ENCODE results near the gene GH2. TPM values are rescaled to one million over a fixed set of nuclear protein-coding genes. Genes with fewer than 3 reads are reported as not detected.

Gene GH2
- total RNA-seq, 4 donors from 2014 or later = not detected

- DNase-seq (ENCODE audit: low spot score) (no peak), ATAC-seq (ENCODE audit: low FRiP score) (no peak)
- TF ChIP-seq, protein P1, sequence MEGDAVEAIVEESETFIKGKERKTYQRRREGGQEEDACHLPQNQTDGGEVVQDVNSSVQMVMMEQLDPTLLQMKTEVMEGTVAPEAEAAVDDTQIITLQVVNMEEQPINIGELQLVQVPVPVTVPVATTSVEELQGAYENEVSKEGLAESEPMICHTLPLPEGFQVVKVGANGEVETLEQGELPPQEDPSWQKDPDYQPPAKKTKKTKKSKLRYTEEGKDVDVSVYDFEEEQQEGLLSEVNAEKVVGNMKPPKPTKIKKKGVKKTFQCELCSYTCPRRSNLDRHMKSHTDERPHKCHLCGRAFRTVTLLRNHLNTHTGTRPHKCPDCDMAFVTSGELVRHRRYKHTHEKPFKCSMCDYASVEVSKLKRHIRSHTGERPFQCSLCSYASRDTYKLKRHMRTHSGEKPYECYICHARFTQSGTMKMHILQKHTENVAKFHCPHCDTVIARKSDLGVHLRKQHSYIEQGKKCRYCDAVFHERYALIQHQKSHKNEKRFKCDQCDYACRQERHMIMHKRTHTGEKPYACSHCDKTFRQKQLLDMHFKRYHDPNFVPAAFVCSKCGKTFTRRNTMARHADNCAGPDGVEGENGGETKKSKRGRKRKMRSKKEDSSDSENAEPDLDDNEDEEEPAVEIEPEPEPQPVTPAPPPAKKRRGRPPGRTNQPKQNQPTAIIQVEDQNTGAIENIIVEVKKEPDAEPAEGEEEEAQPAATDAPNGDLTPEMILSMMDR (IDR thresholded peaks at IDR 0.05) = no peak
These were observed 50.2 kb downstream of the GH2 start for GRCh38 chr17:63831505-63831904.

GRCh38 chr17:63830904-63831491, 50.7 kb downstream of the GH2 start:
- no peak for DNase-seq (ENCODE audit: low spot score)
- TF ChIP-seq, protein P1 (IDR thresholded peaks at IDR 0.05) = no peak
- ATAC-seq (ENCODE audit: low FRiP score) = no peak

DNA sequence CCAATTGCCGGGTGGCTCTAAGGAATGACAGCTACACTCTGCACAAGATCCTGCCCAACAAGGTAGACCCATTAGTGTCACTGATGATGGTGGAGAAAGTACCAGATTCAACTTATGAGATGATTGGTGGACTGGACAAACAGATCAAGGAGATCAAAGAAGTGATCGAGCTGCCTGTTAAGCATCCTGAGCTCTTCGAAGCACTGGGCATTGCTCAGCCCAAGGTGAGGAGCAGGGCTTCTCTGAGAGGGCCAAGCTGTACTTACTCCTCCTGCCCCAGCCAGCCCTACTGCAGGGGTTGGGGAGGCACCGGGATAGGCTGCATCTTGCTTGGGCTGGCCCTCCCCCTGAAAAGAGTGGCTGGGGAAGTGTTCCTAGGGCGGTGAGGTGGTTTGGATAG, 51.5 kb downstream of the GH2 start:
- ATAC-seq (ENCODE audit: low FRiP score) (no peak), DNase-seq (ENCODE audit: low spot score) (no peak)
- TF ChIP-seq, protein P1 (IDR thresholded peaks at IDR 0.05) = no peak

Small RNA genes within 50 kb of the gene (small RNA-seq; reads per million reads assigned to genes)
- gene AC040958.1 = not detected
- not detected for gene AC127029.1
- gene GH1 = not detected

Other genes starting within 250 kb of the GH2 start
- 10 to 100 TPM in 2 of 4 donors, 1 to 10 TPM in 2; 4.4 to 44.9 (median 16.5) TPM for gene LIMD2, start 181.8 kb downstream of the GH2 start, total RNA-seq
- gene STRADA, start 140.1 kb downstream of the GH2 start, total RNA-seq = 10 to 100 TPM; 16.5 to 32.3 (median 22.4) TPM
- gene CCDC47, start 108.3 kb downstream of the GH2 start, total RNA-seq = 100 to 1,000 TPM in 1 of 4 donors, 10 to 100 TPM in 3; 59.2 to 103 (median 62.0) TPM
- 100 to 1,000 TPM in 2 of 4 donors, 10 to 100 TPM in 2; 87.2 to 150 (median 112) TPM for gene DDX42, start 107.8 kb downstream of the GH2 start, total RNA-seq
- 100 to 1,000 TPM in 3 of 4 donors, 10 to 100 TPM in 1; 91.0 to 119 (median 103) TPM for gene PSMC5, start 54.5 kb downstream of the GH2 start, total RNA-seq
- gene FTSJ3, start 54.3 kb downstream of the GH2 start, total RNA-seq = 10 to 100 TPM; 39.1 to 46.4 (median 40.4) TPM
- gene SMARCD2, start 39.3 kb downstream of the GH2 start, total RNA-seq = 100 to 1,000 TPM in 3 of 4 donors, 10 to 100 TPM in 1; 77.5 to 246 (median 109) TPM
- not detected for gene CSH2, start 8.3 kb downstream of the GH2 start, total RNA-seq
- gene CSH1, start 14.6 kb upstream of the GH2 start, total RNA-seq = not detected
- gene CSHL1, start 29.3 kb upstream of the GH2 start, total RNA-seq = not detected
- not detected for gene GH1, start 36.9 kb upstream of the GH2 start, total RNA-seq
- 10 to 100 TPM in 1 of 4 donors, 1 to 10 TPM in 3; 4.0 to 15.8 (median 6.0) TPM for gene CD79B, start 50.4 kb upstream of the GH2 start, total RNA-seq
- 10 to 100 TPM in 3 of 4 donors, 1 to 10 TPM in 1; 7.0 to 43.3 (median 15.1) TPM for gene SCN4A, start 91.0 kb upstream of the GH2 start, total RNA-seq
- 1 to 10 TPM in 1 of 4 donors, under 1 TPM in 3; 0.19 to 1.1 (median 0.55) TPM for gene PRR29, start 116.4 kb upstream of the GH2 start, total RNA-seq
- gene ICAM2, start 138.7 kb upstream of the GH2 start, total RNA-seq = 100 to 1,000 TPM in 3 of 4 donors, 10 to 100 TPM in 1; 57.7 to 252 (median 137) TPM
- gene ERN1, start 248.2 kb upstream of the GH2 start, total RNA-seq = 10 to 100 TPM; 14.6 to 54.4 (median 30.4) TPM

Measured in omental fat pad (tissue), 4 donors.